GM19099 (cell line): ENCODE results near the gene TMBIM4.

ENCODE experiments used
- POLR2A ChIP-seq: IDR thresholded peaks from 3 replicates; pipeline ENCODE4 v1.6.1; 2011; ENCODE audit warnings: low read depth; ENCODE audit not compliant: insufficient read length; ENCODE audit errors: extremely low read depth

Gene TMBIM4, protein sequence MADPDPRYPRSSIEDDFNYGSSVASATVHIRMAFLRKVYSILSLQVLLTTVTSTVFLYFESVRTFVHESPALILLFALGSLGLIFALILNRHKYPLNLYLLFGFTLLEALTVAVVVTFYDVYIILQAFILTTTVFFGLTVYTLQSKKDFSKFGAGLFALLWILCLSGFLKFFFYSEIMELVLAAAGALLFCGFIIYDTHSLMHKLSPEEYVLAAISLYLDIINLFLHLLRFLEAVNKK

GRCh38 chr12:66169221-66170170 is at the start of gene TMBIM4:
Gene TMBIM4 (minus strand): TSS chr12:66169996. CDS start chr12:66169951, 45 bp downstream.
- TF ChIP-seq POLR2A, result peak; percentile 89

DNA sequence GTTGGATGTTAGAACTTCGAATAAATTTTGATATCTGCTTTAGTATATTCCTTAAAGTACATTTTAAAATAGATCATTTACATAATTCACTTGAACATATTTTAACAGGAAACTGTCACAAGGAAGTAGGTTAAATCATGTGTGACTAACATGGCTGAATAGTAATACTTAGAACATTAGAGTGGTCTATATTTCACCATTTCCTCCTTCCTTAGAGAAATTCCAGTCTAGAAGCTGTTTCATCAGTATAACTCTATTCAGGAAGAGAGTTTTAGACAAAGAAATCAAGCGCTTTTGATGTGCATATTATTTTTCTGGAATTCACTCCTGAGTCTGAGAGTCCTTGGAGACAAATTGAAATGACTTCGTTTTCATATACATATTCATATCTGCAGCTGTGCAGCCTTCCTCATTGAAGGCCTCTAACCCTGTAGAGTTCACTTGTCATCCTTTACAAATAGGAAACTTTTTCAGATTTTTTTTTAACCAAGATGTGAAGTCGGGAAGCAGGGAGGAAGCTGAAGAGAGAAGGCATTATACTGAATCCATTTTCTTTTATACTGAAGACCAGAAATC is 47.6 kb upstream of the TMBIM4 start:
- no peak for TF ChIP-seq POLR2A

- no peak for TF ChIP-seq POLR2A
These were observed 41.0 kb upstream of the TMBIM4 start for GRCh38 chr12:66210840-66211239.

- TF ChIP-seq POLR2A, result no peak
These were observed 36.3 kb upstream of the TMBIM4 start for GRCh38 chr12:66206141-66206540.

- no peak for TF ChIP-seq POLR2A
These were observed 34.0 kb upstream of the TMBIM4 start for GRCh38 chr12:66203820-66204219.

DNA sequence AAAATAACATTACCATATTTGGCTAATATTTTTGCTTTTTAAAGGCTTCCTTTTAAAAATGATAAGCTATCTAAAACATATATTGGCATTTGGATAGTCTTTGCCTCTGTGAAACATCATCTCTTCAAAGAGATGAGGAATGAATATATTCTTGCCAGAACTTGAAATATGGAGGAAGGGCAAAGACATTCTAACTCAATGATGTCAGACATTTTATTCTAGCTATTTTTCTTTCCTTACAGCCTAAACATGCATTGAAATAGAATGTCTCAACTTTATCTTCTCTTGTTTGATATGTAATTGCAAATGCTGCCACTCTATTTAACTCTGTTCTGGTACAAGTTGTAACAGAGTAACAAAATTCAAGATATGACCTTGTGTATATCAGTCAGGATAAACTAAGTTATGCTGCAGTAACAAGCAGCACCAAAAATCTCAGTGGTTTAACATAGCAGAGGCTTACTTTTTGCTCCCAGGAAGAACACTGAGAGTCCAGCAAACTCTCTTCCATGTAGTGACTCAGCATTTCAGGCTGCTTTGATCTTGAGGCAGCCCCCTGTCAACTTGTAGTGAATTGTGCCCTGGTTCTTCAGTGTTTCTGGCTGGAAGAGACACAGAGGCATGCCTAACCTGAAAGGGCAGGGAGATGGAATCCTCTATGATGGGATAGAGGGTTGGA is 30.2 kb upstream of the TMBIM4 start:
- TF ChIP-seq POLR2A, result no peak

DNA sequence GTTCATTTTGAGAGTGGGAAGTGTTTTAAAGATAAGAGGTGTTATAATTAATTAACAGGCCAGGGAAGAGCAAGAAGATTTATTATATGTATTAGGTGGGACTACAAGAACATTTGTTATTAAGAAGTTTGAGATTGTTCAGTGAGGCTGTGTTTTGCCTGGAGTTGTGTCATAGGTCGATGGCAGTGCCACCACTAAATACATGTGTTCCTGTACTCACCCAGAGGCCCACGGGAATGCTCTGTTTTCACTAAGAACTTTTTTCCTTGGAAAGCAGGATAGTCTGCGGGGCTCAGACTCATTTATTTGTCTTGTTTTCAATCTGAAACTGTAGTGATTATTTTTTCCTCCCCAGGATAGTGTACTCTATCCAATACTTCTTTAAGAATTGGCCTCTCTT is 29.3 kb upstream of the TMBIM4 start:
- TF ChIP-seq POLR2A, result no peak

- TF ChIP-seq POLR2A, result no peak
These were observed 27.7 kb upstream of the TMBIM4 start for GRCh38 chr12:66197495-66197921.

DNA sequence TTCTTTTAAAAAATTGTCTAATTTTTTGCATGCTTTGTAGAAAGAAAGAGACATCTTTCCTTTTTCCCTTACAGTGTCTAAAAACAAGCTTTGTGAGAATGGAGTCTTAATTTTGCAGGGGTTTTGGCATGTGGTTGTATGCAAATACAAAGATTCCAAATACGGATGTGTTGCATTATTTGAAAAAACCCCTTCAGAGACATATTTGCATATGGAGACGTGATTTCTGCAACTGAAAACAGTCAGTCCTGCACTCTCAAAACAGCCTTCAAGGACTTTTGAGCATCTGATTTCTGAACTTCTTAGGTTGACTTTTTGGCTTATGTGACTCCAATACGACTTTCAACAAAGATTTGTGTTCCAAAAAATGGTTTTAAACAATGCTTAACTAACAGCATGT is 27.0 kb upstream of the TMBIM4 start:
- TF ChIP-seq POLR2A, result no peak

DNA sequence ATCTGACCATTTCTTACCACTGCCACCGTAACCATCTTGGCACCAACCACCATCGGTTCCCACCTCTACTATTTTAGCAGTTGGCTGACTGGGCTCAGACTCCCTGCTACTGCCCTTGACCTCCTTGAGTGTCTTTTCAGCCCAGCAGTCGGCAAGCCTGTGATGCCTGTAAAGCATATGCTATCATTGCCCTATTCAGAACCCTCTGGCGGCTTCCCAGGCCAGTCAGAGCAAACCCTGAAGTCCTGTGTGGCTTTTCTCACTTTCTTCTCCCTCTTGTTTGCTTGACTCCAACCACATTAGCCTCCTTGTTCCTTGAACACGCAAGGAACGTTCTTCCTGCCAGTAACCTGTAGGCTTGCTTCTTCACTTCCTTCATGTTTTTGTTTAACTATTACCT is 25.4 kb upstream of the TMBIM4 start:
- no peak for TF ChIP-seq POLR2A

DNA sequence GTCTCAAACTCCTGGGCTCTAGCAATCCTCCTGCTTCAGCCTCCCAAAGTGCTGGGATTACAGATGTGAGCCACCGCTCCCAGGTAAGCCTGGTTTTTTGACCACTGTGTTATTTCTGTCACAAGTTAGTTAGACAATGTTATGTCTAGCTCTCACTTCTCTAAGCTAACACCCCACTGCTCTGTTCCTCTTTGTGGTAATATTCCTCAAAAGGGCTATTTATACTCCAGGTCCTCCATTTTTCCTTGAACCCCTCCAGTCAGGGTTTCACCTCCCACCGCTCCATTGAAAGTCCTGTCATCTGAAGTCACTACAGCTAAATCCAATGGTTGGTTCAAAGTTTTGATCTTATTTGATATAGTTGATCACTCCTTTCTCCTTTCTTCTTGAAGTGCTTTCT is 24.3 kb upstream of the TMBIM4 start:
- no peak for TF ChIP-seq POLR2A

DNA sequence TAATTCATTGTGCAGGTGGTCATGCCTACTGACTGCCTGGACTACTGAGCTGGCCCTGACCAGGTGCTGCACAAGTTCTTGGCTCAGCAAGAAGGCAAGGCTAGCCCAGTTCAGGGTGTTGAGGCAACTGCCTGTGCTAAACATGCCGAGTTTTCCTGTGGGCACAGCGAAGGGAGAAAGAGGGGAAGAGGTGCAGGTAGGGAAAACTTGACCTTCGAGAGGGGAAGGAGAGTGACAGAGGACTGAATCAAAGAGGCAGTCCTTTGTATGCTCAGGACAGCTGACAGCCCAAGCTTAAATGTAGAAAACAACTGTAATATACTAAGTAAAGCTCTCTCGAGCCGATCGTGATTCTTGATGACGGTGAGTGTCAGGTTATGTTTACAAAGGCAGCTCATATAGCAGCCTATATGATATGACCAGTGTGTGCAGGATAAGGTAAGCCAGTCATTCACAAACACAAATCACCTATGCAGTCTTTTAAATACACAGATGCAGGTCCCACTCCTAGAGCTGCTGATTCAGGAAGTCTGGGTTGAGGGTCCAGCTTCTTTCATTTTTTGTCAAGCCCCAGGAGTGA is 21.8 kb upstream of the TMBIM4 start:
- TF ChIP-seq POLR2A, result no peak

GRCh38 chr12:66190519-66191370 is 20.9 kb upstream of the TMBIM4 start:
- TF ChIP-seq POLR2A, result no peak

GRCh38 chr12:66189889-66190288 is 20.1 kb upstream of the TMBIM4 start:
- TF ChIP-seq POLR2A, result no peak

DNA sequence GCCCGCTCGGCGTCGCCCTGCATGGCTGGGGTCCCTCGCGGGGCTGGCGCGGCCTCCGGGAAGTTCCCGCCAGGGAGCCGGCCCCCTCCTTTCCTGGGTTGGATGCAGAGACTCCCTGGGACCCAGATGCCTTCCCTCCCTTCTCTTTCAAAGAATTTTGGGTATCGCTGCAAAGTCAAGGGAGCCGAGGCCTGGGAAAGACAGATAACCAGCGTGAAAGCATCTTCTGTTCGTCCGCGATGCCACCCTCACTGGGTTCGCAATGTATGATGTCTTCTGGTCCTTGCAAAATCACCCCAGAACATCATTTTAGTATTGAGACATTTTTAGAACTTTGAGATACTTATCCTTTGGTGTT is 19.7 kb upstream of the TMBIM4 start:
- no peak for TF ChIP-seq POLR2A
